Esophagus squamous epithelium (tissue), 4 donors: ENCODE results near the gene NCSTN.

ENCODE experiments used
- CTCF ChIP-seq, 6 experiments: fragments of 450-650 bp in 4 of 6; fragments of 200-600 bp in 2 of 6; sonication (generic) in 2 of 6; IDR thresholded peaks; one replicate each; pipeline ENCODE4 v1.5.1; 2016 to 2019; ENCODE audit warnings: antibody characterized with exemption in 6 of 6, mild to moderate bottlenecking in 4 of 6, moderate library complexity in 4 of 6
- POLR2A ChIP-seq, 4 donors: fragments of 450-650 bp; IDR thresholded peaks; one replicate each; pipeline ENCODE4 v1.6.1; 2017; ENCODE audit warnings: antibody characterized with exemption in 4 of 4, mild to moderate bottlenecking in 4 of 4, moderate library complexity in 3 of 4

GRCh38 chr1:160357286-160358002 lies 14.3 kb downstream of the NCSTN start:
- no peak for TF ChIP-seq CTCF (IDR thresholded peaks at IDR 0.05)
- no peak for TF ChIP-seq POLR2A (IDR thresholded peaks at IDR 0.05)
